ENCODE data around the gene TEX53.

TEX53 gene

GRCh38 chr9:114607671-114608524, 49.7 kb downstream of the TEX53 start:
- H3K27me3 ChIP-seq (ENCODE audit: low read depth, low read length): no peaks in the 10 kb centered on the region
- TF ChIP-seq CTCF (IDR thresholded peaks at IDR 0.05; ENCODE audit: low read depth, low read length) (no peak), EZH2phosphoT487 (IDR thresholded peaks at IDR 0.05; ENCODE audit: low read depth) (no peak)
- peaks cover 10% of the 10 kb centered on the region for H3K36me3 ChIP-seq (replicated peaks; ENCODE audit: low read depth, low read length)
- peaks cover 78% of the 10 kb centered on the region for H3K4me1 ChIP-seq (ENCODE audit: low read length)
- H3K79me2 ChIP-seq (ENCODE audit: low read length): peaks cover 47% of the 10 kb centered on the region
- no peak overlapping the region for H2AFZ ChIP-seq (ENCODE audit: low read depth, low read length)
- H3K4me2 ChIP-seq (ENCODE audit: low read length): peak overlapping the region; percentile 62
- peak overlapping the region; percentile 28; the same call in 1 of the 2 replicates for H3K4me3 ChIP-seq (ENCODE audit: low read length)
- H3K9ac ChIP-seq (ENCODE audit: low read length): peak overlapping the region; percentile 65; the same call in 1 of the 2 replicates
- H3K27ac ChIP-seq (ENCODE audit: low read length): peak overlapping the region; percentile 98
- no peaks in the 10 kb centered on the region for H3K9me3 ChIP-seq (ENCODE audit: insufficient read depth, low read length)
- H4K20me1 ChIP-seq (ENCODE audit: insufficient read depth, low read length): no peaks in the 10 kb centered on the region

- no peak overlapping the region for H2AFZ ChIP-seq (ENCODE audit: low read depth, low read length)
- H3K79me2 ChIP-seq (ENCODE audit: low read length): peaks cover 35% of the 10 kb centered on the region
- H3K4me3 ChIP-seq (ENCODE audit: low read length): no peak overlapping the region; the same call in 1 of the 2 replicates
- H3K4me2 ChIP-seq (ENCODE audit: low read length): peak overlapping the region; percentile 62
- no peaks in the 10 kb centered on the region for H3K9me3 ChIP-seq (ENCODE audit: insufficient read depth, low read length)
- no peaks in the 10 kb centered on the region for H3K27me3 ChIP-seq (ENCODE audit: low read depth, low read length)
- H3K9ac ChIP-seq (ENCODE audit: low read length): peak overlapping the region; percentile 65
- H3K36me3 ChIP-seq (replicated peaks; ENCODE audit: low read depth, low read length): peaks cover 10% of the 10 kb centered on the region
- H3K27ac ChIP-seq (ENCODE audit: low read length): peak overlapping the region; percentile 98
- H3K4me1 ChIP-seq (ENCODE audit: low read length): peaks cover 72% of the 10 kb centered on the region
- TF ChIP-seq CTCF (IDR thresholded peaks at IDR 0.05; ENCODE audit: low read depth, low read length) (no peak), EZH2phosphoT487 (IDR thresholded peaks at IDR 0.05; ENCODE audit: low read depth) (no peak)
- H4K20me1 ChIP-seq (ENCODE audit: insufficient read depth, low read length): no peaks in the 10 kb centered on the region
These were observed 50.9 kb downstream of the TEX53 start for GRCh38 chr9:114606597-114607207.

All from OCI-LY3 (cell line).